Measurements from ENCODE around the gene KRT8. TPM values are rescaled to one million over a fixed set of nuclear protein-coding genes. Genes with fewer than 3 reads are reported as not detected.

Gene KRT8
- total and polyA plus RNA-seq, 2 donors (not counting 1 experiment from before 2014, with no cell fraction given) = 0.24 to 0.94 TPM

DNA sequence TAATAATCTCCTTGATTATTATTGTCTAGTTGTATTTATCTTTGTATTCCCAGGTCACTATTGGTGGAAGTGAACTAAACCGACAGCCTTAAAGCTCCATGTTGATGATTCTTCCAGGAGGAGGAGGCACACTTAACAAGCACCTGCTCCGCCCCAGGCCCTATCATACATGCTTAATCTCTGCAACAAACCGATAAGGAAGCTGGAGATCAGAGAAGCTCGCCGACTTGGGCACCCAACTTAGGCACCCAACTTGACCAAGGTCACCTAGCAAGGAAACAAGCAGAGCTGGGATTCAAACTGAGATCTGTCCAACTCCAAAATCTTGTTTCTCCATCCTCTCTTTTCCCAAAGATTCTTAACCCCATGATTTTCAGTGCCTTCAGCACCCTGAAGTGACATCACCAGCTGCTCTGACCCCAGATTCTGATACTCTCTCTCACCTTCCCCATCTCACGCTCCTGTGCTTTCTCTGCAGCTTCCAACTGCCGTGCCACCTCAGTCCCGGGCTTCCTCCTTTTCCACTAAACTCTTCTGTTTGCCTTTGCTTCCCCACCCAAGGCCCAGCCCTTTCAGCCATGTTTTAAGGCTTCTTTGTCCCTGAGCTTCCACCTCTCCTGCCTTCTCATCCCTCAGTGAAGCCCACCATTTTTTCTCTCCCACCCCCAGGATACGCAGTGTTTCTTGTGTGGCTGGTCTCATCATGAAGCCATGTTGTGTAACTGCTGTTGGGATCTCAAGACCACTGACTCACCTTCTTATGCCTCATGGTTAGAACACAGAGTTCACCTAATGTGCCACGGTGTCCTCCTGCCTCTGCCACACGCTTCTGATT lies 37.4 kb upstream of the KRT8 start:
- Histone ChIP-seq H3K4me3 (ENCODE audit: control extremely low read depth in 1 of 5, extremely low read depth in 1 of 5, insufficient read depth in 1 of 5, low read depth in 2 of 5, low read length in 4 of 5) (no peak overlapping the region), H3K4me2 (replicated peaks; ENCODE audit: low read depth, low read length, poor library complexity, severe bottlenecking) (no peak overlapping the region), H3K36me3 (replicated peaks in 1 of 2; ENCODE audit: control extremely low read depth in 1 of 2, control insufficient read depth in 1 of 2, extremely low read depth in 1 of 2, insufficient read depth in 2 of 2, low read length in 1 of 2) (no peaks in the 10 kb centered on the region), H3K27me3 (replicated peaks in 1 of 4; ENCODE audit: control extremely low read depth in 1 of 4, control insufficient read depth in 3 of 4, insufficient read depth in 4 of 4, low read length in 3 of 4) (peaks cover 0 to 4% (median 2%) of the 10 kb centered on the region in 4 experiments), H3K9ac (ENCODE audit: low read length) (no peak overlapping the region), H3K27ac (ENCODE audit: low read length in 2 of 2) (no peak overlapping the region), H4K20me1 (ENCODE audit: control insufficient read depth, insufficient read depth, low read length, poor library complexity, severe bottlenecking) (no peaks in the 10 kb centered on the region), H2AFZ (ENCODE audit: insufficient read depth, low read depth, low read length, poor library complexity, severe bottlenecking) (no peak overlapping the region), H3K4me1 (ENCODE audit: control insufficient read depth in 2 of 2, insufficient read depth in 2 of 2, low read length in 2 of 2) (no peaks in the 10 kb centered on the region), H3K9me3 (ENCODE audit: control extremely low read depth in 1 of 3, control insufficient read depth in 2 of 3, insufficient read depth in 1 of 3, low read length in 2 of 3) (peaks cover 0 to 15% (median 0%) of the 10 kb centered on the region in 3 donors), H3K79me2 (ENCODE audit: control insufficient read depth, insufficient read depth, low read length) (no peaks in the 10 kb centered on the region)
- Mint-ChIP-seq H3K4me1 (no peaks in the 10 kb centered on the region), H3K27me3 (peaks cover 19% of the 10 kb centered on the region), H3K27ac (no peak overlapping the region), H3K4me3 (no peak overlapping the region), H3K9me3 (ENCODE audit: insufficient read depth) (no peaks in the 10 kb centered on the region)
- CTCF ChIA-PET = interaction anchor here (1.0 kb wide), 1 partner anchor 61 kb away, joined by 3 read pairs; no protein-coding TSS in a partner anchor
- ATAC-seq (ENCODE audit: low read depth) (no peak), DNase-seq (no peak)
- TF ChIP-seq, protein P1, sequence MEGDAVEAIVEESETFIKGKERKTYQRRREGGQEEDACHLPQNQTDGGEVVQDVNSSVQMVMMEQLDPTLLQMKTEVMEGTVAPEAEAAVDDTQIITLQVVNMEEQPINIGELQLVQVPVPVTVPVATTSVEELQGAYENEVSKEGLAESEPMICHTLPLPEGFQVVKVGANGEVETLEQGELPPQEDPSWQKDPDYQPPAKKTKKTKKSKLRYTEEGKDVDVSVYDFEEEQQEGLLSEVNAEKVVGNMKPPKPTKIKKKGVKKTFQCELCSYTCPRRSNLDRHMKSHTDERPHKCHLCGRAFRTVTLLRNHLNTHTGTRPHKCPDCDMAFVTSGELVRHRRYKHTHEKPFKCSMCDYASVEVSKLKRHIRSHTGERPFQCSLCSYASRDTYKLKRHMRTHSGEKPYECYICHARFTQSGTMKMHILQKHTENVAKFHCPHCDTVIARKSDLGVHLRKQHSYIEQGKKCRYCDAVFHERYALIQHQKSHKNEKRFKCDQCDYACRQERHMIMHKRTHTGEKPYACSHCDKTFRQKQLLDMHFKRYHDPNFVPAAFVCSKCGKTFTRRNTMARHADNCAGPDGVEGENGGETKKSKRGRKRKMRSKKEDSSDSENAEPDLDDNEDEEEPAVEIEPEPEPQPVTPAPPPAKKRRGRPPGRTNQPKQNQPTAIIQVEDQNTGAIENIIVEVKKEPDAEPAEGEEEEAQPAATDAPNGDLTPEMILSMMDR (IDR thresholded peaks at IDR 0.05) = no peak
- no peak for TF ChIP-seq EZH2 (IDR thresholded peaks at IDR 0.05; ENCODE audit: borderline replicate concordance, insufficient read depth, low read depth, low read length, poor library complexity, severe bottlenecking)
- POLR2A ChIA-PET = no interaction called here
- intact Hi-C loops (cut with micrococcal nuclease) = no loop called here
- WGBS (ENCODE audit: insufficient coverage) = 97% methylated on average over 8 of the region's 11 CpGs

DNA sequence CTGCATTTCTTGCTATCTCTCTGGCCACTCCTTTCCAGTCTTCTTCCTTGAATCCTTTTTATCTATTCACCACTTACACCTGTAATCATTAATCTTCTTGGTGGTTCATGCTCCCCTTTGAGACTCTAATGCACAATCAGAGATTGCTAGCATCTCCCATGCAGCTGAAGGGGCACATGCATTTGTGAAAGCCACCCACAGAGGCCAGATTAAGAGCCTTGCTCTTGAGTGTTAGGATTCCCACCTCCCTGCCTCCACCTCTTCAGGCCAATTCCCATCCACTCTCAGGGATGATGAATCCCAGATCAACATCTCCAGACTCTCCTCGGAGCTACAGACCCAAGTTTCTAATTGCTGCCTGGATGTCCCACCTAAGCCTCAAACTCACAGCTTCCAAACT lies 24.7 kb upstream of the KRT8 start:
- Histone ChIP-seq H3K27me3 (replicated peaks in 1 of 4; ENCODE audit: control extremely low read depth in 1 of 4, control insufficient read depth in 3 of 4, insufficient read depth in 4 of 4, low read length in 3 of 4) (peaks cover 0 to 4% (median 1%) of the 10 kb centered on the region in 4 experiments), H4K20me1 (ENCODE audit: control insufficient read depth, insufficient read depth, low read length, poor library complexity, severe bottlenecking) (no peaks in the 10 kb centered on the region), H3K9ac (ENCODE audit: low read length) (no peak overlapping the region), H3K36me3 (replicated peaks in 1 of 2; ENCODE audit: control extremely low read depth in 1 of 2, control insufficient read depth in 1 of 2, extremely low read depth in 1 of 2, insufficient read depth in 2 of 2, low read length in 1 of 2) (no peaks in the 10 kb centered on the region), H3K27ac (ENCODE audit: low read length in 2 of 2) (no peak overlapping the region), H2AFZ (ENCODE audit: insufficient read depth, low read depth, low read length, poor library complexity, severe bottlenecking) (no peak overlapping the region), H3K4me2 (replicated peaks; ENCODE audit: low read depth, low read length, poor library complexity, severe bottlenecking) (no peak overlapping the region), H3K4me3 (ENCODE audit: control extremely low read depth in 1 of 5, extremely low read depth in 1 of 5, insufficient read depth in 1 of 5, low read depth in 2 of 5, low read length in 4 of 5) (no peak overlapping the region), H3K79me2 (ENCODE audit: control insufficient read depth, insufficient read depth, low read length) (no peaks in the 10 kb centered on the region), H3K9me3 (ENCODE audit: control extremely low read depth in 1 of 3, control insufficient read depth in 2 of 3, insufficient read depth in 1 of 3, low read length in 2 of 3) (no peaks in the 10 kb centered on the region), H3K4me1 (ENCODE audit: control insufficient read depth in 2 of 2, insufficient read depth in 2 of 2, low read length in 2 of 2) (no peaks in the 10 kb centered on the region)
- CTCF ChIA-PET = no interaction called here
- ATAC-seq (ENCODE audit: low read depth) (no peak), DNase-seq (no peak)
- 70% methylated on average over 1 of the region's 1 CpG for WGBS (ENCODE audit: insufficient coverage)
- Mint-ChIP-seq H3K9me3 (ENCODE audit: insufficient read depth) (no peaks in the 10 kb centered on the region), H3K27me3 (peaks cover 24% of the 10 kb centered on the region), H3K4me3 (no peak overlapping the region), H3K4me1 (no peaks in the 10 kb centered on the region), H3K27ac (no peak overlapping the region)
- POLR2A ChIA-PET = no interaction called here
- TF ChIP-seq, protein P1 (IDR thresholded peaks at IDR 0.05) = no peak
- no peak for TF ChIP-seq EZH2 (IDR thresholded peaks at IDR 0.05; ENCODE audit: borderline replicate concordance, insufficient read depth, low read depth, low read length, poor library complexity, severe bottlenecking)
- intact Hi-C loops (cut with micrococcal nuclease) = no loop called here
